Small intestine (tissue), 7 donors: ENCODE measurements around the gene MAP1B. TPM values are rescaled to one million over a fixed set of nuclear protein-coding genes. Genes with fewer than 3 reads are reported as not detected.

Experiments used
- DNase-seq, 2 donors: peaks; one replicate each; pipeline versions ENCODE4 v3.0.0 to v3.0.0-alpha.2; 2013
- FAIRE-seq: peaks from 2 replicates; lab custom pipeline; 2012; peaks lifted over from hg19 to GRCh38; lab: Jason Lieb, UNC
- H3K27ac ChIP-seq, 3 donors: one replicate each; pipeline ENCODE4 v1.5.1; 2013; ENCODE audit warnings: low read length in 2 of 3, mild to moderate bottlenecking in 2 of 3, control low read depth in 1 of 3, inconsistent platforms in 1 of 3, low read depth in 1 of 3, moderate library complexity in 1 of 3
- H3K27me3 ChIP-seq, 3 donors: one replicate each; pipeline ENCODE4 v1.6.1; 2013; ENCODE audit warnings: low read length in 3 of 3, inconsistent platforms in 1 of 3; ENCODE audit not compliant: control insufficient read depth in 3 of 3, insufficient read depth in 3 of 3
- H3K36me3 ChIP-seq, 3 donors: one replicate each; pipeline ENCODE4 v1.6.1; 2013; ENCODE audit warnings: low read length in 3 of 3, inconsistent platforms in 1 of 3, low read depth in 1 of 3, mild to moderate bottlenecking in 1 of 3, moderate library complexity in 1 of 3; ENCODE audit not compliant: control insufficient read depth in 3 of 3, insufficient read depth in 2 of 3
- H3K4me1 ChIP-seq, 3 donors: one replicate each; pipeline ENCODE4 v1.6.1; 2013; ENCODE audit warnings: low read length in 2 of 3, inconsistent platforms in 1 of 3, low read depth in 1 of 3, mild to moderate bottlenecking in 1 of 3, moderate library complexity in 1 of 3; ENCODE audit not compliant: control insufficient read depth in 3 of 3, insufficient read depth in 2 of 3
- H3K4me3 ChIP-seq, 3 donors: one replicate each; pipeline ENCODE4 v1.5.1; 2013; ENCODE audit warnings: low read length in 3 of 3, control low read depth in 1 of 3, inconsistent platforms in 1 of 3, low read depth in 1 of 3, mild to moderate bottlenecking in 1 of 3, moderate library complexity in 1 of 3
- H3K9me3 ChIP-seq, 2 donors: one replicate each; pipeline ENCODE4 v1.6.1; 2013; ENCODE audit warnings: low read depth in 1 of 2, low read length in 1 of 2; ENCODE audit not compliant: control insufficient read depth in 2 of 2, insufficient read depth in 1 of 2
- WGBS, 3 donors: extraction: QIAGEN DNeasy Blood & Tissue Kit; methylation state at CpG; one replicate each; pipeline ENCODE4 v1.1.7; 2013; 5-methylcytosine and 5-hydroxymethylcytosine counted together
- polyA plus RNA-seq, 4 donors: library from polyadenylated mRNA; stranded (reverse) in 3 of 4; unstranded in 1 of 4; fragments of 200-250 nt in 3 of 4; fragments of 120-200 nt in 1 of 4; gene quantifications; one replicate each; pipeline versions ENCODE4 v1.2.1 to v1.2.3, GENCODE V29; 2013
- donor health status: healthy with polysubstance abuse.
- donor health status: control.
- donor health status: control.
- donor health status: Bipolar disorder and iron deficiency.
- donor health status: healthy.

Gene MAP1B
- polyA plus RNA-seq, 4 donors = 0.45 to 7.4 (median 2.7) TPM

- no peak overlapping the region for H3K27ac ChIP-seq
- H3K27me3 ChIP-seq = peaks cover 0 to 3% (median 1%) of the 10 kb centered on the region in 3 donors
- H3K9me3 ChIP-seq = no peaks in the 10 kb centered on the region
- no peak overlapping the region for H3K4me3 ChIP-seq
- 55 to 67% (median 55%) methylated on average over 3 of the region's 3 CpGs for WGBS, 3 donors
- FAIRE-seq (no peak), DNase-seq (no peak)
- H3K4me1 ChIP-seq = no peaks in the 10 kb centered on the region
- H3K36me3 ChIP-seq = no peaks in the 10 kb centered on the region
Observed at GRCh38 chr5:72070529-72070928, 36.7 kb upstream of the MAP1B start.

GRCh38 chr5:72071906-72072305 lies 35.4 kb upstream of the MAP1B start:
- FAIRE-seq = no peak
- Histone ChIP-seq H3K9me3 (no peaks in the 10 kb centered on the region), H3K27ac (no peak overlapping the region), H3K4me3 (no peak overlapping the region), H3K4me1 (no peaks in the 10 kb centered on the region), H3K36me3 (no peaks in the 10 kb centered on the region), H3K27me3 (peaks cover 0 to 7% (median 1%) of the 10 kb centered on the region in 3 donors)
- WGBS, 3 donors = 88 to 100% (median 97%) methylated on average over 1 of the region's 1 CpG
- DNase-seq = no peak

- H3K36me3 ChIP-seq = no peaks in the 10 kb centered on the region
- FAIRE-seq (no peak), DNase-seq (no peak)
- H3K9me3 ChIP-seq = no peaks in the 10 kb centered on the region
- no peaks in the 10 kb centered on the region for H3K4me1 ChIP-seq
- H3K27ac ChIP-seq = no peak overlapping the region
- 56 to 69% (median 60%) methylated on average over 6 of the region's 6 CpGs for WGBS, 3 donors
- H3K4me3 ChIP-seq = no peak overlapping the region
- peaks cover 0 to 9% (median 2%) of the 10 kb centered on the region in 3 donors for H3K27me3 ChIP-seq
Observed at GRCh38 chr5:72074251-72074650, 33.0 kb upstream of the MAP1B start.

DNA sequence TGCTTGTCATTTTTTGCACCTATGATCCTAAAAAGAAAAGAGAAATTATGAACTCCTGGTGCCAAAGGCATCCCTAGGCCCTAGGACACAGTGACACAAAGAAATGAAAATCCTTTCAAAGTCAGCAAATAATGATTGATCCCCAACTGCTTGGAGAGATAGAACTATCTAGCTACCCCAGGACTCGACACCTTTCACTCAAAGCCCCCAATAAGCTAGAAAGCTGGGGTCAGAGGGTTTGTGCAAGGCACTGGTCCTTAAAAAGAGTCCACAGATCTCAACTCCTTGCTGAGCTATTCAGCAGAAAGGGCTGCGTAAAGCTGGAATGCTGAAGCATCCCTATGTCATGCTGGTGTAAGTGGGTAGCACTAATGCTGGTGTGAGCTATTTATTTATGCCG lies 31.8 kb upstream of the MAP1B start:
- Histone ChIP-seq H3K4me1 (no peaks in the 10 kb centered on the region), H3K9me3 (no peaks in the 10 kb centered on the region), H3K4me3 (no peak overlapping the region), H3K27ac (no peak overlapping the region), H3K36me3 (no peaks in the 10 kb centered on the region), H3K27me3 (peaks cover 0 to 12% (median 3%) of the 10 kb centered on the region in 3 donors)
- no peak for DNase-seq
- no peak for FAIRE-seq
- 52 to 67% (median 65%) methylated on average over 3 of the region's 3 CpGs for WGBS, 3 donors

DNA sequence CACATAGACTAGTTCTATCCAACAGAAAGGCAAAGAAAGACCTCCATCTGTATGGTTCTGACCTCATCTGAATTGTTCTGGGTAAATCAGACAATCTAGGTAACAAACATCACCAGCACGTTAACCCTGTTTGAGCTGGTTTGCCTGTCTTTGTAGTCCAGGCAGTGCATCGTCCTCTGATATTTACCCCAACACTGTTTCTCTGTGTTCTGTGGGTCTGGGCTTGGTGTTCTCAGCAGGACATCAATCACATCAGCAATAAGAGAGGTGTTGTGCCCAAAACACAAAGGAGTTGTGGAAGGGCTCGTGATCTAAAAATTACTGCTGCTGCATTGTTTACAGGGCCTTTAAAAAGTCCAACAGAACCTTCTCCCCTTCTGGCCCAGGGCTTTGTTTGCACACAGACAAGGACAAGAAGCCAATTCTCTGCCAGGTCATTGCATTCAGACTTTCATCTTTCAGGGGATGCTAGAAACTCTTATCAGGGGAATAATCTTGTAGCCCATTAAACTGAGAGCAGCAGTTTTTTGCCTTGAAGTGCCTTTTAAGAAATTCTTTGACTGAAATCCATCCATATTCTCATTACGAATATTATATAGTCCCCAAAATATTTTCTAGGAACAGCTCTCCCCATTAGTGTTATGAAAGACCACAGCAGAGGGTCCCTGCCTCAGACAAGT lies 30.5 kb upstream of the MAP1B start:
- Histone ChIP-seq H3K4me1 (no peaks in the 10 kb centered on the region), H3K27me3 (peaks cover 0 to 12% (median 3%) of the 10 kb centered on the region in 3 donors), H3K4me3 (no peak overlapping the region), H3K9me3 (no peaks in the 10 kb centered on the region), H3K36me3 (no peaks in the 10 kb centered on the region), H3K27ac (no peak overlapping the region)
- no peak for FAIRE-seq
- DNase-seq = no peak
- 28 to 55% (median 44%) methylated on average over 4 of the region's 4 CpGs for WGBS, 3 donors

DNA sequence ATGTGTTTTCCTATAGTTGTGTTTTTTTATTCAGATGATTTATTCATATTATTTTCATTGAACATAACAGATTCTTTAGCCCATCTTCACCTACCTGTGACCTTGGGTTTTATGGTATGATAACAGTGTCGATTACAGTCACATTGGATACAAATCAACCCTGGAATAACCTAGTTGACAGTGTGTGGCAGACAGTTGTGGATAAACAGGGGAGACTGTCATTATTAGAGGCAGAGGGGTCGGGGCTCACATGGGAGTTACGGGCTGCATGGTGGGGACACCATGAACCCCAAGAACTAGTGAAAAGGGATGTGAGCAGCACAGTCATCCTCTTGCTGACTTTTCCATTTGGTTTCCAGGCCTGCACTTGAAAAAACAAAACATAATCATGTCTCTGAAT lies 29.9 kb upstream of the MAP1B start:
- FAIRE-seq = no peak
- Histone ChIP-seq H3K27me3 (peaks cover 0 to 12% (median 3%) of the 10 kb centered on the region in 3 donors), H3K4me3 (no peak overlapping the region), H3K36me3 (no peaks in the 10 kb centered on the region), H3K9me3 (no peaks in the 10 kb centered on the region), H3K27ac (no peak overlapping the region), H3K4me1 (no peaks in the 10 kb centered on the region)
- no peak for DNase-seq
- WGBS, 3 donors = 53 to 76% (median 58%) methylated on average over 3 of the region's 3 CpGs

- H3K27me3 ChIP-seq = peaks cover 0 to 12% (median 3%) of the 10 kb centered on the region in 3 donors
- no peaks in the 10 kb centered on the region for H3K4me1 ChIP-seq
- DNase-seq (no peak), FAIRE-seq (no peak)
- no peak overlapping the region for H3K27ac ChIP-seq
- H3K36me3 ChIP-seq = no peaks in the 10 kb centered on the region
- WGBS, 3 donors = 8 to 14% (median 14%) methylated on average over 7 of the region's 7 CpGs
- no peaks in the 10 kb centered on the region for H3K9me3 ChIP-seq
- H3K4me3 ChIP-seq = no peak overlapping the region
Observed at GRCh38 chr5:72079288-72079687, 28.0 kb upstream of the MAP1B start.

DNA sequence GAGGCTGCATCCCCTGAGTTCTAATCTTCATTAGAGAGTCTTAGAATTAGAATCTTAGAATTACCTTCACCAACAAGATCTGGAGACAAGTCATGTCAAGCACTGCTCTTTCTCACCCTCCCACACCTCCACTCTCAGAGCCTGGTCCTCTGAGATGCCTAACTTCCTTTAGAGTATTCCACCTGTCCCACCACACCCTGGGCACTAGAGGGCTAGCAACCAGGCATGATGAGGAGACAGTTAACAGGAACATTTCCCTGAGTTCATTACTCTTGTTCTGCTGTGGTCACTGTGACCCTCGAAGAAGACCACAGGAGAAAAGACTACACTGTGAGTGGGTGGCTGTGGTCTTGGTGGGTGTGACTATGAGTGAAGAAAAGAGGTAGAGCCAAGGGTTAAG lies 25.2 kb upstream of the MAP1B start:
- H3K27ac ChIP-seq = no peak overlapping the region
- 27 to 74% (median 42%) methylated on average over 1 of the region's 1 CpG for WGBS, 3 donors
- H3K27me3 ChIP-seq = peaks cover 0 to 8% (median 3%) of the 10 kb centered on the region in 3 donors
- no peak overlapping the region for H3K4me3 ChIP-seq
- FAIRE-seq = no peak
- H3K4me1 ChIP-seq = no peaks in the 10 kb centered on the region
- no peak for DNase-seq
- H3K36me3 ChIP-seq = no peaks in the 10 kb centered on the region
- no peaks in the 10 kb centered on the region for H3K9me3 ChIP-seq

- no peaks in the 10 kb centered on the region for H3K36me3 ChIP-seq
- no peaks in the 10 kb centered on the region for H3K27me3 ChIP-seq
- no peak for DNase-seq
- WGBS, 3 donors = 77 to 94% (median 84%) methylated on average over 4 of the region's 4 CpGs
- no peak overlapping the region for H3K27ac ChIP-seq
- no peaks in the 10 kb centered on the region for H3K4me1 ChIP-seq
- no peaks in the 10 kb centered on the region for H3K9me3 ChIP-seq
- no peak overlapping the region for H3K4me3 ChIP-seq
- FAIRE-seq = no peak
Observed at GRCh38 chr5:72084876-72085275, 22.4 kb upstream of the MAP1B start.
